ENCODE results near the gene NDUFAF7.
"Not testable (repeated sequence)": the region's sequence is repeated elsewhere in the genome, so short reads cannot be mapped to it uniquely, and the experiment has no call there.

DNA sequence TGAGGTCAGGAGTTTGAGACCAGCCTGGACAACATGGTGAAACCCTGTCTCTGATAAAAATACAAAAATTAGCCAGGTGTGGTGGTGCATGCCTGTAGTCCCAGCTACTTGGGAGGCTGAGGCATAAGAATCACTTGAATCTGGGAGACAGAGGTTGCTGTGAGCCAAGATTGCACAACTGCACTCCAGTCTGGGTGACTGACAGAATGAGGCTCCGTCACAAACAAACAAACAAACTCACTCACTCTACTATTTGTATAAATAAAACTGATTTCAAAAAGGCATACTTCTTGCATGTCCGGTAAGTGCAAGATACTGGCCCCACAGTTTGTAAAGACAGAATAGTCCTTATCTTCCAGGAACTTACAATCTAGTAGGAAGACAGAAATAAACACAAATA, 63.4 kb downstream of the NDUFAF7 start:
- TF ChIP-seq, protein P1, sequence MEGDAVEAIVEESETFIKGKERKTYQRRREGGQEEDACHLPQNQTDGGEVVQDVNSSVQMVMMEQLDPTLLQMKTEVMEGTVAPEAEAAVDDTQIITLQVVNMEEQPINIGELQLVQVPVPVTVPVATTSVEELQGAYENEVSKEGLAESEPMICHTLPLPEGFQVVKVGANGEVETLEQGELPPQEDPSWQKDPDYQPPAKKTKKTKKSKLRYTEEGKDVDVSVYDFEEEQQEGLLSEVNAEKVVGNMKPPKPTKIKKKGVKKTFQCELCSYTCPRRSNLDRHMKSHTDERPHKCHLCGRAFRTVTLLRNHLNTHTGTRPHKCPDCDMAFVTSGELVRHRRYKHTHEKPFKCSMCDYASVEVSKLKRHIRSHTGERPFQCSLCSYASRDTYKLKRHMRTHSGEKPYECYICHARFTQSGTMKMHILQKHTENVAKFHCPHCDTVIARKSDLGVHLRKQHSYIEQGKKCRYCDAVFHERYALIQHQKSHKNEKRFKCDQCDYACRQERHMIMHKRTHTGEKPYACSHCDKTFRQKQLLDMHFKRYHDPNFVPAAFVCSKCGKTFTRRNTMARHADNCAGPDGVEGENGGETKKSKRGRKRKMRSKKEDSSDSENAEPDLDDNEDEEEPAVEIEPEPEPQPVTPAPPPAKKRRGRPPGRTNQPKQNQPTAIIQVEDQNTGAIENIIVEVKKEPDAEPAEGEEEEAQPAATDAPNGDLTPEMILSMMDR (IDR thresholded peaks at IDR 0.05) = not testable (repeated sequence)
- not testable (repeated sequence) for TF ChIP-seq POLR2A (IDR thresholded peaks at IDR 0.05)
